Fibroblast of skin of left biceps (primary cell): ENCODE results near the gene HS6ST3.
"Not testable (repeated sequence)": the region's sequence is repeated elsewhere in the genome, so short reads cannot be mapped to it uniquely, and the experiment has no call there.

Source experiments
- DNase-seq, 2 experiments: peaks; one replicate each; pipeline ENCODE4 v3.0.0-alpha.2; 2013; ENCODE audit warnings: low read depth in 2 of 2

Gene HS6ST3

DNA sequence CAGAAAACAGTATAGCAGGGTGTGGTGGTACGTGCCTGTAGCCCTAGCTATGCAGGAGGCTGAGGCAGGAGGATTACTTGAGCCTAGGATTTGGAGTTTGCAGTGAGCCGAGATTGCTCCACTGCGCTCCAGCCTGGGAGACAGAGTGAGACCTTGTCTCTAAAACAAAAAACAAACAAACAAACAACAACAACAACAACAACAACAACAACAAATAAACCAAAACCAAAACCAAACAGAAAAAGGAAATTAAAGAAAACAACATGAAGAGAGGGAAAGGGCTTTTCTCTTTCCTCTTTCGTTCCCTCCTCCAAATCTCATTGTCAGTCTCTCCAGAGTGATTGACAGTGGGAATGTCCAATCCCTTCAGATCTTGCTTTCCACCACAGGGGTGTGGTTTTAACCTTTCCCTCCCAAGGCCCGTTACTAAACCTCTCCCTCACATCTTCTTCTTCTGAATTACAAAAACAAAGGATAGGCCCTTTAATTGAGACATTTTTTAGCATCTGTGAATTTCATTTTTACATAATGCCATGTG, 341.2 kb downstream of the HS6ST3 start:
- no peak for DNase-seq

DNA sequence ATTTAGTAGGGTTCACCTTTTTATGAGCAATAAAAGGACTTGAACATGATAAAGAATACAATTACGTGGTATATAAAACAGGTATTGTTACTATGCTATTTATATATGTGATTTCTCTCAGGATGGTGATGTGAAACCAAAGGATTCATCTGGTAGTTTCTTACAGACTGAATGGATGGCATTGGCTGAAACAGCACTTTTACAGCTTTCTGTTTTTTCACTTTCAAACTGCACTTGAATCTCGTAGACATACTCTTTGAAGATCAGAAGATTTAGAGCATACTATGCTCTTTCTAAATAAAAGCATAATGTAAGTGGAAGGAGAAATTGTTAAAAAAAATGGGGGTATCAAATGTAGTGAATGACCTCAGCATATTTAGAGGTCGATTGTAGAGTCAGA, 354.8 kb downstream of the HS6ST3 start:
- no peak for DNase-seq

DNA sequence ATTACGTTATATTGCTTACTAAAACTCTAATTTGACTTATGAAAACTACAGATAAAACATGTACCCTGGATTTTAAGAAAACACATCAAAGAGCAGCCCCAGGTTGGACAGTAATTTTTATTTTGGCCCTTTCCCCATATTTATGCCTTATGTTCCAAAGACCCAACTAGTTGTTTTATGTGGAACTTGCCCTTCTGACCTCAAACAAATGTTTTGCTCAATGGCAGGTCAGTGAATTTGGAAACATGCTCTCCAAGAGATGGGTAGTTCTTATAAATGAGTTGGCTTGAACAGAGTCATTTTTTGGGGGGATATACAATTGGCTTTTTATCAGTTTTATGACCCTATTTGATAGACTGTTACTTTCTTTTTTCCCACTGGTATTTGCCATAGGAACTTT, 360.0 kb downstream of the HS6ST3 start:
- no peak for DNase-seq

DNA sequence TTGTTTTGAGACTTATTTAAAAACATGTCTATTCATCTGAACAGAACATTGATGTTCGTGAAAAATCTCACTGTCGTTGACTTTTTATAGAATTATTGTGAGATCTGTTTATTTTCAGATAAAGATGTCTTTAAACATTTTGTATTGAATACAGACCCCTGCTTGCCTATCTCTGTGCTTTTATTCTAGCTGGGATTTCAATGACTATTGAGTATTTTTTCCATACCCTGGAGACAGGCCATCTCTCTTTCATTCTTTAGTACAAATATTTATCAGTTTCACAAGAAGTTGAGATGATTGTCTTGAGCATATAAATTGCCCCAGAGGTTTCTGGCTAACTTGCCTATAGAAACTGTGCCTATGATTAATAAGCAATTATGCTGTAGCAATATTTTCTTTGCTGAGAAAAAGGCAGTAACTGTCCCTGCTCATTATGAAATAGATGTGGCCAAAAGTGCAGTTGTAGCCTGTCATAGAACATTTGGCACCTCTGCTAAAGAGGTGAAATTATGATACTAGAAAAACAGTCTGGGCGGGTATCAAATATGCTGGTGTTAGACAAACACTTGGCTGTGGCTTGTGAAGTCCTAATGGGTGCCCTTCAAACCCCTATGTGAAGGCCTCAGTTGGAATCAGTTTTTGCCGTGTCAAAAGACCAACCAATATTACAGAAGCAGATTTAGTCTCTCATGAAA, 360.6 kb downstream of the HS6ST3 start:
- DNase-seq, result no peak

DNA sequence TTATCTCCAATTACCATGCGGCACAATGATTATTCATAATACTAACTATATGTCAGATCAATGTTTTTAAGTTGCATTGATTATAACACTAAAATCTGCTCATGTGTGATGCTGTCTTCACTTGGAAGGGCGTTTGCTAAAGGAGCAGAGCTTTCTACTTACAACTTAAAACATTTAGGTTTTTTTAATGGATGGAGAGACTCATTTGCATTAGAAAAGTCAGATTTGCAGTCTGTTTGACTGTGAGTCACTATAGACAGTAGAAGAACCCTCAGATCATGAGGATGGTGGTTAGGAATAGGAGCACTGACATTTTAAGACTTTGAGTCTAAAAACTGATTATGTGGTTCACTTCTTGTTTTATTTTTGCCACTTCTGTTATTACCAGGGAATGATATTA, 364.6 kb downstream of the HS6ST3 start:
- no peak for DNase-seq

DNA sequence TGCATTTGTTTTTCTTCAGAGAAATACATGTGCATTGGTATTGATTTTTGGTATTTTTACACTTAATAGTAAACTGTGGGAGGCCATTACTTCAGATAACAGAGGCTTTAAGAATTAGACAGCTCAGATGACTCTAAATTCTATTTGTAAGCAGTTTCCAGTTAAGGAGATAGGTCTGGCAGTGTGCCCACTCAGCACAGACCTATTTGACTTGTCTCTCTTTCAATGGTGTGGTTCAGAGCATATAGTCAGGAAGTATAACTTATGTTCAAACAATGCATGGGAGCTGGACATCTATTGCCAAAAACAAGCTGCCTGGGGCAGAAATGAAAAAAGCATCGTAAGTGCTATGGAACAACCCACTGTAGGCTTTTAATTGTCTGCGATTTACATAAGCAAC, 370.7 kb downstream of the HS6ST3 start:
- no peak for DNase-seq

DNA sequence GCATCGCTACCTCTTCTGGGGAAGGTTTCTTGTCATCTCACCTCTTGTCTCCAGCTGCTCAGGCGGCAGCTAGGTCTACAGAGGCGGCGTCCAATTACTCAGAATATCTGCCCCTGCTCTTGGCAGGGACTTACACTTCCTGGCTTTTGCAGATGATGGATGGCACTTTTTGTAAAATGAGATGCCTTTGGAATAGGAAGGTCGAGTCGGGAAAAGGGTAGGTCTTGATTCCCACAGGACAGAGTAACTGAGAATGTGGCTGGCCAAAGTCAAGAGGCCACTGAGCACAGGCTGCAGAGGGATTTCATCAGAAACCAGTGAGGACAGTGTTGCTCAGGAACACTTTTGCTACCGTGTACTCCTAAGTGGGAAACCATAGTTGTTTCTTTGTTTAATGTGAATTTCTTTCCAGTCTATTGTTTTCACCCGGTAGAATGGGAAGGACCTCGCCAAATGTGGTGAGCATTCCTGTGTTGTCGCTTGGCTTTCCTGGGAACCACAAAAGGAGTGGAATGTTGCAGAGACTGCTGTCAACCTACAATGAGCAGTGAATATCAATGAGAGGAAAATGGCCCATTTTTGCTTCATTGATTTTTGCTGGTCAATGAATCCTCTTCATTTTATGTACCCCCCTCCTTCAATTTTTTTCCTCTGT, 383.7 kb downstream of the HS6ST3 start:
- no peak for DNase-seq

DNA sequence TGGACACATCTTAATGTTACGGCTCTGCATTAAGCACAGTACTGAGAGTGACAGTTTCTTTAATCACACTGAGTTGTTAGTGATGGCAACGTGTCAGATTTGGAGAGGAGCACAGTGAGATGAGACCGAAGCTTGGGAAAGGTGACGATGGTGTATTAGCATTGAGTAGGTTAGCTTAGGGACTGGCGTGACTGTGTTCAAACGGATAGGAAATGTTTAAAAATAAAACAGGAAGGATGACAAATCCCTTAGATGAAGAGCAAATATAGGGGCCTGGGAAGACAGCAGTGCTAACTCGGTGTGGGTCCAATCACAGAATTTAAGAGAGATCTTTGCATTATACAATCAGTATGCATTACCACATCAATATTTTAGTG, 384.3 kb downstream of the HS6ST3 start:
- DNase-seq, result no peak

DNA sequence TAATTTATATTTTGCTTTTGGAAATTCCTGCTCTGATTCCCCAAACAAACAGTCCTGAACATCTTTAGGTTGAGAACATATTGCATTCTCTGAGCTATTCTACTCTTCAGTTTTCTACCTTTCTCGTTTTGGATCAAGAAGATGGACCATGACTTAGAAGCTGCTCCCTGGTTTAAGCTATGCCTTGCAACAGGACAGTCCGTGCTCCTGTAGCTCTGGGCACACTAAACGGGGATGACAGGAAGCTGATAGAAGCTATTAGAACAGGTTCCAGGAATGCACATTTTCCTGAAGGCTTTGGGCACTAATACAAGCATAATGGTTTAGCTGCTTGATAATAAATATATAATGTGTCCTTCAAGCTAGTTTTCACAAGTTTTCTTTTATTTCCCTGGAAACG, 385.2 kb downstream of the HS6ST3 start:
- no peak for DNase-seq

DNA sequence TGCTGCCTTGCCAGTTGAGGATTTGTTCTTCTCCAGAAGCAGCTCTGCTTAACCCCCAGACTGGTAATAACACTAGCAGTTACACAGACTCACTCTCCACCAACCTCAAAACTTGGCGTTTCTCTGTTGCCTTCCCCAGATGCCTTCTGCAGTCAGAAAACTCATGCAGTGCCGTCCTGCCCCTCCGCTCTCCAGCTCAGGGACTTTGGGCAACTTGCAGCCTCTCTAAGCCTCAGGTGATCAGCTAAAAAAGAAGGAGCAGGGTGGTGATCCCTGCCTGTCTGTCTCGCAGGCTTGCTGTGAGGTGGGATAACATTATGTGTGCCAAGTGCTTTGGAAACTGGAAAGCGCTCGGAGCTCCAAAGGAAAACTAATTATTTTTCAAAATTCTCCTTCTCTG, 391.6 kb downstream of the HS6ST3 start:
- DNase-seq, result no peak

DNA sequence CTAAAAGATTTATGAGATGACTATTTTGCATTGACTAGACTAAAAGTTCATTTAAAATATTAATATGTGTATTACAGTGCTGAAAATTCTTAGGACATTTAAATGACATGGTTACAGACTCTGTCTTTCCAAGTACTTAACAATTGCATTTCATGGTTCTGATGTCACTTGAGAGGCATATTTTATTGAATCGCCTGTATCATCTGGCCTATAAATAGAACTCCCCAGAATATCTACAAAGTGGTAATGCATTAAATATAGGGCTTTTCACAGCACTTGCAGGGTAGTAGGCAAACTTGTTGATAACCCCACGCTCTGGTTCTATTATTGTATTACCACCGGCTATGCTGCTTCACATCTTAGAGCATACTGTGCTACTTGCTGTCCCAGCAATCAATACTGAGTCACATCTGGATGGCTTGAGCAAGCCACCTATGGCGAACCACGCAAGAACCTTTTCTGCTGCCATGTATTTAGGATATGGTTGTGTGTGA, 400.6 kb downstream of the HS6ST3 start:
- DNase-seq, result no peak

DNA sequence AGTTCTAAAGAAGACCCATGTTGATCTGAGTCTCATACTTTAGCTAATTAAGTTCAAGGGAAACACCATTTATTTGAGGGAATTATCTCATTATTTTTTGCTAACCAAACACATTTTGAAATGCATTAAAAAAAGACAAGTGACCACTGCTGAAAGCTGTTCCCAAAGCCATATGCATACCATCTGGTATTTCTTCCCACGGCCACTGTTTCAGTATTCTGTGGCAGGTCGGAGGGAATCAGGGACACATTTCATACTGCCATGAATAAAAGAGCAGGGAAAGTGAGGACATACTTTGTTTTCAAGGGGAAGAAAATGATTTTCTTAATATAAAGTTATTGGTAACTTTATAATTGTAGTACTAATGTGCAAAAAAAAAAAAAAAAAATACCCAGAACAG, 401.2 kb downstream of the HS6ST3 start:
- no peak for DNase-seq

DNA sequence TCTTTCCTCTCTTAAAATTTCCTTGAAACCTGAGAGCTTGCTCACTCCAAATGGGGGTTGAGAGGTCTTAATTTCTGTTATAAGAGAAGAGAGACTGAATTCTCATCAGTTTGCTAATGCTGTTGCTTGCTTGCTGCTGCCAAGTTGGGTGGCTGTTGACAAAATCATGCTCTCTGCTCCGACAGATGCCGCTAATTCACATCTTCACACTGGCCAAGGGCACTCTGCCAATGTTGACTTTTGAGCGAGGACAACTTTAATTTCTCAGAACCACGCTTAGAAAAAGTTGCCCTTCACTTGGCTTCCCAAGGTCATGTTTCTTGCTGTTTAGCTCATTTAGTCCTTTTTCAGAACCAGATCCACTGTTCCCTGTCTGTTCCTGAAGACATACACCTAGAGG, 402.9 kb downstream of the HS6ST3 start:
- no peak for DNase-seq

DNA sequence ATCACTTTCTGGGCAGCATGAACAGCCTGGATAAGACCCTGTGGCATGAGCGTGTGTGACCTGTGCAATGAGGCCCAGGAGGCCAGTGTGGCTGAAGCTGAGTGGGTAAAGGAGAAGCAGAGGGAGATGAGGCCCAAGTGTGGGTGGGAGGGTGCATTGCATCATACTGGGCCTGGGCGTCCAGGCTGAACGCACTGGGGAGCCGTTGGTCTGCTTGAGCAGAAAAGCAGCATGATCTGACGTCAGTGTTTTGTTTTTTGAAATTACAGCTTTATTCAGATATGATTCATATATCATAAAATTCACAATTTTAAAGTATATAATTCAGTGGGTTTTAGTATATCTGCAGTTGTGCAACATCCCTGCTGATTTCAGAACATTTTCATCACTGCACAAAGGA, 409.7 kb downstream of the HS6ST3 start:
- DNase-seq, result no peak

DNA sequence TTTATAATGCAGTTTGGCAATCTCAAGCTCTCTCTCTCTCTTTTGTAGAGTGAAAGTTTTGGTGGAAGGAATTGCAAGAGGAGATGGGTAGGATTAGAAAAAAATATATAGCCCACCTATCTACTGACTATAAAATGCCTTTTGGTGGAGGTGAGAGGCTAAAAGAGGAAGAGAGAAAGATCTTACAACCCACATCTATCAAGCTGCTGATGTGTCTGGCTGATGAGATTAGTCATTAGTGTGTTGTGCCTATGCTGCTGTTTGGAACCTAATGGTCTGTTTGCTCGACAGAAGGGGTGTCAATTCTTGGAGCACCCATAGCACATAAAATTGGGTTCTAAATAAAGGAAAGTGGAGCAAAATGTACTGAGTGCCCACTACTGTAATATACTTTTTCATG, 411.0 kb downstream of the HS6ST3 start:
- no peak for DNase-seq

DNA sequence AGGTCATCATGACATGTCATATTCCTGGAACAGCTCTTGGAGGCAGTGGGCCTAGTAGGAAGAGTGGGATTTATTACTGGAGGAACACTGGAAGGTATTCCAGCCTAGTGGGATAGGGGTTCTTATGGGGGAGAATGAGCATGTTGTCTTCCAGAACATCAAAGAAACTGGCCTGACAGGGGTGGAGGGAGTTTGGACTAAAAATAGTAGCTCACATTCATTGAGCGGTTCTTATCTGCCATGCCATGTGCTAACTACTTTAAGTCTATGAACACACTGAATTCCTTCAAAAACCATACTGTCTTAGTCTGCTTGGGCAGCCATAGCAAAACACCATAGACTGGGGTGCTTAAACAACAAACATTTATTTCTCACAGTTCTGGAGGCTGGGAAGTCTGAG, 413.6 kb downstream of the HS6ST3 start:
- no peak for DNase-seq

DNA sequence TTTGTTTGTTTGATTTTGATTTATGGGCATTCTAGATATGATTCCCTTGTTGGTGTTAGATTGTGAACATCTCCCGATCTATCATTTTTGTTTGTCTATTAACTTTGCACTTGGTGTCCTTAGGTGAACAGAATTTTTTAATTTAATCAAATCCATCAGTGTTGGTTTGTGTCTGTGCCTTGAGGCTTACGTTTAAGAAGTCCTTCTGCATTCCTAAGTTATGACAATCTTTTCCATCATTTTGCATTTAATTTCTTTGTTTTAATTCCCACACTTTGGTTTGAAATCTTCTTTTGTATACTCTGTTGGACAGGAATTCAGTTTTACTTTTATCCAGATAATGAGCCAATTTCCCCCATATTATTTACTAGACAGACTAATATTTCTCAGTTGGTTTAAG, 421.7 kb downstream of the HS6ST3 start:
- no peak for DNase-seq

DNA sequence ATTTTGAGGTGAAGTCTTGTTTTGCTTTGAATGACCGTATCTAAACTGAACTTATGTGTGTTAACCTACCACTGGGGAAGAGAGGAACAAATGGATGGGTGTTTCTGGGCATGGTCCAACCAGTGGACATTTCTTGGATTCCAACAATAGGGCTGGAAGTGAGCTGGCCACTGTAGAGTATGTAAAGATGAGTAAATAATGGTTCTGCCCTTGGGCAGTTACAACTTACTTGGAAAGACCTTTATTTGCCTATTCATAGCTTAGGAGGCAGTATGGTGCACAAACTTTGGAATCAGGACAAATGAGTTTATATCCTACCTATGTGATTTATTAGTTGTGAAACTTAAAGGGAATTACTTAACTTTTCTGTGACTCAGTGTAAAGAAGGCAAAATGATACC, 429.5 kb downstream of the HS6ST3 start:
- DNase-seq, result no peak

DNA sequence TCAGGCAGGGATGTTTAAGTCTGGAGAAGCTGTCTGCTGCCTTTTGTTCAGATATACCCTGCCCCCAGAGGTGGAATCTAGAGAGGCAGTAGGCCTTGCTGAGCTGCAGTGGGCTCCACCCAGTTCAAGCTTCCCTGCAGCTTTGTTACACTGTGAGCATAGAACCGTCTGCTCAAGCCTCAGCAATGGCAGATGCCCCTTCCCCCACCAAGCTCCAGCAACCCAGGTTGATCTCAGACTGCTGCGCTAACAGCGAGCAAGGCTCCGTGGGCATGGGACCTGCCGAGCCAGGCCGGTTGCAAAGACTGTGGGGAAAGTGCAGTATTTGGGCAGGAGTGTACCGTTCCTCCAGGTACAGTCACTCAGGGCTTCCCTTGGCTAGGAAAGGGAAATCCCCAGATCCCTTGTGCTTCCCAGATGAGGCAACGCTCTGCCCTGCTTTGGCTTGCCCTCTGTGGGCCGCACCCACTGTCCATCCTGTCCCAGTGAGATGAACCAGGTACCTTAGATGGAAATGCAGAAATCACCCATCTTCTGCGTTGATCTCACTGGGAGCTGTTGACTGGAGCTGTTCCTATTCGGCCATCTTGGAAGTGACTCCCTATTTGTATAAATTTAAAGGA, 434.6 kb downstream of the HS6ST3 start:
- DNase-seq, result not testable (repeated sequence)

DNA sequence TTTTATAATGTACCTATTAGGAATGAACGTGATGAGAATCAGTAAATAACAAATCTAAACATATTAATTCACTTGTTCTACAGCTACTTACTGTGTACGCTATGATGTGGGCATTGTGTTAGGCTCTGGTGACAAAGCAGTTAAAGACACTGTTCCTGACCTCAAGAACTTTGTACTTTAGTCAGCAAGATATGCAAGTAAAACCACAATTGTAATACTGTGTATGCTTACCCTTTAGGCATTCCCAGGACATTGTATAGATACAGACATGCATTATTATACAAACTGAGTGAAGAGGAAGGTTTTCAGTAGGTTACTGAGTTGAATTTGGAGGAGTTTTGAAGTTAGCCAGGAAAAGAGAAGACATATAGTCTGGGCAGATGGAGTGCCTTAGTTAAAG, 435.8 kb downstream of the HS6ST3 start:
- no peak for DNase-seq

DNA sequence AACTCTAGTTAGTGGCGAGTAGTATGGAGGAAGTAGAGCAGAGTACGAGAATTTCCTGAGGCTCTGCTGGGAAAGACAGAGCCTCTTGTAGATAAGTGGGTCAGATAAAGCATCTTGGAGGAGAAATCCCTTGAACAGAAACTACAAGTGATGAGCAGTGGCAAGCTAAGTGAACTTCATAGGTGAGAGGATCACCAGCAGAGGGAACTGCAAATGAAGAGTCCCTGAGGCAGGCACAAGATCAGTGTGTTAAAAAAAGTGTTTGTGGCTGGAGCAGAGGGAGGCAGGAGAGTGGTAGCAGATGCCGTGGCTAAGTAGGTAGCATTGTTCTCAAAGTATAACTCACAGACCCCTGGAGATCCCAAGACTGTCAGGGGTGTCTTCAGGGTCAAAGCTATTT, 437.6 kb downstream of the HS6ST3 start:
- no peak for DNase-seq

DNA sequence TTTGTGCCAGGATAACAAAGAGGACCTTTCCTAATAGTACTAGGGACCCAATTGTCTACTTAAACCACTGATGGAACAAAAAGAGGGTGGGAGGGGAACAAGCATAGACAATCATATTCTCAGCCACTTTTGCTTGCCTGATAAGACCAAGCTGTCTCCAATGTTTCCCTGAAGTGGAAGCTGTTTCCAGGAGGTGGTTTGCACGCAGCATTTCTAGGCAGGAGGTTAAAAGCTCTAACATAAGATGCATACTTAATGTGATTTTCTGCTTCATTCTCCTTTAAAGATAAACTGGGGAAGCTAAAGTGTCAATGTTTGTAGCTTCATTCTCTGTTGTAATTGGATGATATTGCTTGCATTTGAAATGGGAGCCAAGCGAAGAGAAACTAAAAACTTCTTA, 442.9 kb downstream of the HS6ST3 start:
- DNase-seq, result no peak

DNA sequence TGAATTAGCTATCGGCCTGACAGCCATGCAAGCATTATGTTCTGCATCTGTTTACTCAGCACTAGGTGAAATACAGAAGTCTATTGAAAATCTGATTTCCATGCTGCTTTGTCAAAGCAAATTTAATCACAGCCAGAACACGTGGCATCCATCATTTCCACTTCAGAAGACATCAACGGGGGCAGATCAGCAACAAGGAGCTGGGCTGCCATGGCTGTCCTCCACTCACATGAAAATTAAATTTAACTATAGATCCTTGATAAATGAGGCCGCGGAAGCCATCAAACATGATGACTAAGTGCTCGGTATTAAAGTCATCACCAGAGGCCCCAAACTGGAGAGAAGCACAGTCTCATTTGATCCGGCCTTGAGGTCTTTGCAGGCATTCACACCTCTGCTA, 443.5 kb downstream of the HS6ST3 start:
- no peak for DNase-seq
